IMR-90 (cell line): ENCODE data around the gene GAPDH.

ENCODE experiments used
- CEBPB ChIP-seq: IDR thresholded peaks from 2 replicates; pipeline ENCODE4 v1.6.1; 2012; ENCODE audit warnings: low read depth, low read length, improper control_type of control experiment
- MAZ ChIP-seq: IDR thresholded peaks from 2 replicates; pipeline ENCODE4 v1.6.1; 2012; ENCODE audit warnings: low read depth, mild to moderate bottlenecking, low read length, improper control_type of control experiment, moderate library complexity, borderline replicate concordance
- MXI1 ChIP-seq: IDR thresholded peaks from 2 replicates; pipeline ENCODE4 v1.6.1; 2012; ENCODE audit warnings: low read depth, mild to moderate bottlenecking, low read length, moderate library complexity, borderline replicate concordance
- NFE2L2 ChIP-seq: fragments of 150-350 bp; IDR thresholded peaks from 2 replicates; pipeline ENCODE4 v1.6.1; 2016; ENCODE audit warnings: low read depth, mild to moderate bottlenecking, low read length
- POLR2A ChIP-seq: IDR thresholded peaks from 2 replicates; pipeline ENCODE4 v1.6.1; 2012; ENCODE audit warnings: mild to moderate bottlenecking, low read depth, low read length
- RAD21 ChIP-seq: IDR thresholded peaks from 2 replicates; pipeline ENCODE4 v1.6.1; 2012; ENCODE audit warnings: low read length, improper control_type of control experiment
- RCOR1 ChIP-seq: IDR thresholded peaks from 2 replicates; pipeline ENCODE4 v1.6.1; 2012; ENCODE audit warnings: mild to moderate bottlenecking, low read length, improper control_type of control experiment; ENCODE audit not compliant: insufficient replicate concordance
- TF ChIP-seq, protein P1 (sequence below): conservative IDR thresholded peaks from 2 replicates; pipeline ENCODE4 v1.5.1; 2012; ENCODE audit warnings: mild to moderate bottlenecking, low read depth, low read length, improper control_type of control experiment

DNA sequence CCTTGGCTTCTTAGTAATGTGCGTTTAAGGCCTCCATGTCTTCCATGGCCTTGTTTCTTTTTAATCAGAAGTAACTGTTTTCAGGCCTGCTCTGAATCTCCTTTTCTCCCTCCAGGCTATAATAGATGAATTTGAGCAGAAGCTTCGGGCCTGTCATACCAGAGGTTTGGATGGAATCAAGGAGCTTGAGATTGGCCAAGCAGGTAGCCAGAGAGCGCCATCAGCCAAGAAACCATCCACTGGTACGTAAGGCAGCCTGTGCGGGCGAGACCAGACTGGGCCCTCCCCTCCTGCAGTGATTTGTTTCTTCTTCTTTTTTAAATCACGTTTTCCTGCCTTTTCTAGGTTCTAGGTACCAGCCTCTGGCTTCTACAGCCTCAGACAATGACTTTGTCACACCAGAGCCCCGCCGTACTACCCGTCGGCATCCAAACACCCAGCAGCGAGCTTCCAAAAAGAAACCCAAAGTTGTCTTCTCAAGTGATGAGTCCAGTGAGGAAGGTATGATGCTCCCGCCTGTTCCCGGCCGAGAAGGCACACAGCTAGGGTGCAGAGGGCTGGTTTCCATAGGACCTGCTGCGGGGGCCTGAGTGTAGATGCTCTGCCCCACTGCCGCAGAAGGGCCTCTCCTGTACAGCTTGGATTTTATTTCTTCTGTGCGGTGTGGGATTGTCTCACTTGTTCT, 3.6 kb upstream of the GAPDH start:
- TF ChIP-seq CEBPB (no peak), POLR2A (no peak), MXI1 (no peak), RAD21 (no peak), NFE2L2 (no peak), RCOR1 (no peak), MAZ (no peak)
- TF ChIP-seq, protein P1, sequence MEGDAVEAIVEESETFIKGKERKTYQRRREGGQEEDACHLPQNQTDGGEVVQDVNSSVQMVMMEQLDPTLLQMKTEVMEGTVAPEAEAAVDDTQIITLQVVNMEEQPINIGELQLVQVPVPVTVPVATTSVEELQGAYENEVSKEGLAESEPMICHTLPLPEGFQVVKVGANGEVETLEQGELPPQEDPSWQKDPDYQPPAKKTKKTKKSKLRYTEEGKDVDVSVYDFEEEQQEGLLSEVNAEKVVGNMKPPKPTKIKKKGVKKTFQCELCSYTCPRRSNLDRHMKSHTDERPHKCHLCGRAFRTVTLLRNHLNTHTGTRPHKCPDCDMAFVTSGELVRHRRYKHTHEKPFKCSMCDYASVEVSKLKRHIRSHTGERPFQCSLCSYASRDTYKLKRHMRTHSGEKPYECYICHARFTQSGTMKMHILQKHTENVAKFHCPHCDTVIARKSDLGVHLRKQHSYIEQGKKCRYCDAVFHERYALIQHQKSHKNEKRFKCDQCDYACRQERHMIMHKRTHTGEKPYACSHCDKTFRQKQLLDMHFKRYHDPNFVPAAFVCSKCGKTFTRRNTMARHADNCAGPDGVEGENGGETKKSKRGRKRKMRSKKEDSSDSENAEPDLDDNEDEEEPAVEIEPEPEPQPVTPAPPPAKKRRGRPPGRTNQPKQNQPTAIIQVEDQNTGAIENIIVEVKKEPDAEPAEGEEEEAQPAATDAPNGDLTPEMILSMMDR, result no peak
